ENCODE data around the gene PGPEP1.
"Not testable (repeated sequence)": the region's sequence is repeated elsewhere in the genome, so short reads cannot be mapped to it uniquely, and the experiment has no call there.

PGPEP1 gene

DNA sequence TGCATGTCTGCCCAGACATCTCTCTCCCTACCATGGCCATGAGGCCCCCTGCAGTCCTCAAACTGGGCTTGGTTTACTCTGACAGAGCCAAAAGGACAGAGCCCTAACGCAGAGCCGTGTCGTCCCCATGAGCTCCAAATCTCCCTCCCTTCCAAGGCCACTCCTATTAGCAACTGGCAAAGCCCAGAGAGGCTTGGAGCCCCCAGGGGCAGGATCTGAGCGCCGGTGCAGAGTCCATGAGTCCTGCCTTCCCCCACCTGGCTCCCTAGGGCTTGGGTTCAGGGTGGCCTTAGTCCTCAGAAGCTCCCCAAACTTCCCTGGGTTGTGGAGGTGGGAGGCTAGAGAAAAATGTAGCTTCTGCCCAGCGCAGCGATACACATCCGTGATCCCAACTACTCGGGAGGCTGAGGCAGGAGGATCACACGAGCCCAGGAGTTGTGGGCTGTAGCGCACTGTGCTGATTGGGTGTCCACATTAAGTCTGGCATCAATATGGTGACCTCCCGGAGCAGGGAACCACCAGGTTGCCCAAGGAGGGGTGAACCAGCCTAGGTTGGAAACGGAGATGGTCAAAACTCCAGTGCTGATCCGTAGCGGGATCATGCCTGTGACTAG lies 7.4 kb upstream of the PGPEP1 start:
- DNase-seq: no peak

GRCh38 chr19:18333680-18334079 lies 6.7 kb upstream of the PGPEP1 start:
- no peak for DNase-seq

GRCh38 chr19:18336121-18336520 lies 4.3 kb upstream of the PGPEP1 start:
- no peak for DNase-seq

GRCh38 chr19:18338541-18338940 lies 1.9 kb upstream of the PGPEP1 start:
- DNase-seq: no peak

- DNase-seq: peak; percentile 18
Observed at GRCh38 chr19:18339723-18340122, 675 bp upstream of the PGPEP1 start.

DNA sequence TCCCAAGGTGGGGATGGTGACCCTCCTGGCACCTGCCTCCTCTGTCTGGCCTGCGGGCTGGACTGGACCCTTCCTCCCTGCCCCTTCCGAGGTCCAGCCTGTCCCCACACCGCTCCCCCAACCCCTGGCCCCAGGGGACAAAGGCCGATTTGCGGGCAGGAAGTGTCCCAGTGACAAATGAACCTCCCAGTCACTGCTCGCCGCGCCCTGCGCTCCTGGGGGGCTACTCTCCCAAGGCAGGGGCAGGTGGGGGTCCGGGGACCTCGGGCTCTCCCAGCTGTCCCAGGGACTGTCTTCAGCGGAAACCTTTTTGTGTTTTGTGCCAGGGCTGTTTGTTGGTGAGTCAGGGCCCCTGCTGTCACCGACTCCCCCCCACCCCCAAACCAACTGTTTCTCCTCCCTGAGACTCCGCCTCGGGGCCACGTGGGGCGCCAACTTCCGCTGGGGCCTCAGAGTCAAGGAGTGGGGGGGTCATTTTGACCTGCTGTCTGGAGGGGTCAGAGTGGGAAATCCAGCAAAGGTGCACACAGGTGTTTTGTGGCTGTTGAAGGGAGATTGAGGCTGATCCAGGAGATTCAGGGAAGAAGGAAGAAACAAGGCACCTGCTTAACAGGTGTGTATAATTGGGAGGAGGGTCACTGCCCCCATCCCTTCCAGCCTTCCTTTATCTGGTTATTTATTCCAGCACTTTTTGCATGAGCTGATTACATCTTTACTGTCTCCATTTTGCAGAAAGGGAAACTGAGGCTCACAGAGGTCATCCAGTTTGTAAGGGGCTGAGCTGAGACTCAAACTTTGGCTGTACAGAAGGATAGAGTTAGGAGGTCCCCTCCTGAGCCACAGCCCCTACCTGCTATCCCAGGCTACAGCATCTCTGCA lies 831 bp downstream of the PGPEP1 start:
- DNase-seq: peak; percentile 17

DNA sequence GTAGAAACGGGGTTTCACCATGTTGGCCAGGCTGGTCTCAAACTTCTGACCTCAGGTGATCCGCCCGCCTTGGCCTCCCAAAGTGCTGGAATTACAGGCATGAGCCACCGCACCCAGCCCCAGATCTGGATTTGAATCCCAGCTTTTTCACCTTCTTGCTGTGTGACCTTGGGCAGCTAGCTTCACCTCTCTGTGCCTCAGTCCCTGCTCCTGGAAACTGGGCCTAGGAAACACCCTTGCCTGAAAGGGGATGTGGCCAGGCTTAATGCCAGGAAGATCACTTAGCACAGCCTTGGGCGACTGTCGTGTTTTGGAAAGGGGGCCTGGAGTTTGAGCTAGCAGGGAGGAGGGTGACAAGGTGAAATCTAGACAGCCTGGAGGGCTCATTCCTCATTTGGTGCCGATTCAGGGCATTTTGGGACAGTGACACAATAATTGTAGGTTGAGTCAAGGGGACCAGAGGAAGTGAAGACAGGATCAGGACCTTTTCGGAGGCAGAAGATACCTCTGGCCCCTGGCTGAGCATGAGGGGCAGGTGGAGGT lies 1.8 kb downstream of the PGPEP1 start:
- DNase-seq: no peak

GRCh38 chr19:18344582-18344950 lies 4.2 kb downstream of the PGPEP1 start:
- no peak for DNase-seq

- no peak for DNase-seq
Observed at GRCh38 chr19:18345296-18345695, 4.9 kb downstream of the PGPEP1 start.

- no peak for DNase-seq
Observed at GRCh38 chr19:18346091-18346490, 5.7 kb downstream of the PGPEP1 start.

DNA sequence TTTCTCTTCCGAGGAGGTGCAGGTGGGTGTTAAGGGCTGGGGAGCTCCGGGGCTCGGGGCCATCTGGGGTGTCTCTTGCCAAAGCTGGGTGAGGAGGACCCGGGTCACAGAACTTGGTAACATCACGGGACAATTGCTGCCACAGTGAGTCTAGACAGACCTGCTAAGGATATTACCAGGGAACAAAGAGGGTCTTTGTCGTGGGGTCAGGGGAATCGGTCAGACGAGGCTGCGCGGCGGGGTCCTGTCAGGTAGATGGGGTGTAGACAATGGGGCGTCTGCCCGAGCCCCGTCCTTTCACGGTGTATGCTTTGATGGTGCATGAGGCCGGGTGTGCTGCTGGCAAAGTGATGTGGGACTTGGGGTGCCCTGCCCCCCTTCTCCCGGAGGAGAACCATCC lies 7.8 kb downstream of the PGPEP1 start:
- DNase-seq: no peak

DNA sequence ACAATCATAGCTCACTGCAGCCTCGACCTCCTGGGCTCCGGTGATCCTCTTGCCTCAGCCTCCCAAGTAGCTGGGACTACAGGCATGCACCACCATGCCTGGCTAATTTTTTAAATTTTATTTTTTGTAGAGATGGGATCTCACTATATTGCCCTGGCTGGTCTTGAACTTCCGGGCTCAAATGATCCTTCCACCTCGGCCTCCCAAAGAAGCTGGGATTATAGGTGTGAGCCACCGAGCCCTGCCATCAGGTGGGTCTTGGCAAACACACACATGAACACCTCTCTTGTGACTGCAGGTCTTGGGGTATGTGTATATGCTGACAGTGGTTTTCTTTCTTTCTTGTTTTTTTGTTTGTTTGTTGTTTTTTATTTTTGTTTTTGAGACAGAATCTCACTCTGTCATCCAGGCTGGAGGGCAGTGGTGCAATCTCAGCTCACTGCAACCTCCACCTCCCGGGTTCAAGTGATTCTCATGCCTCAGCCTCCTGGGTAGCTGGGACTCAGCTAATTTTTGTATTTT lies 8.5 kb downstream of the PGPEP1 start:
- DNase-seq: not testable (repeated sequence)

GRCh38 chr19:18349524-18350128 lies 9.2 kb downstream of the PGPEP1 start:
- DNase-seq: peak; percentile 54

GRCh38 chr19:18350490-18350889 lies 10.1 kb downstream of the PGPEP1 start:
- no peak for DNase-seq

GRCh38 chr19:18351544-18351943 lies 11.1 kb downstream of the PGPEP1 start:
- DNase-seq: no peak

GRCh38 chr19:18353378-18354005 lies 13.1 kb downstream of the PGPEP1 start:
- DNase-seq: no peak

GRCh38 chr19:18354743-18355142 lies 14.3 kb downstream of the PGPEP1 start:
- not testable (repeated sequence) for DNase-seq

DNA sequence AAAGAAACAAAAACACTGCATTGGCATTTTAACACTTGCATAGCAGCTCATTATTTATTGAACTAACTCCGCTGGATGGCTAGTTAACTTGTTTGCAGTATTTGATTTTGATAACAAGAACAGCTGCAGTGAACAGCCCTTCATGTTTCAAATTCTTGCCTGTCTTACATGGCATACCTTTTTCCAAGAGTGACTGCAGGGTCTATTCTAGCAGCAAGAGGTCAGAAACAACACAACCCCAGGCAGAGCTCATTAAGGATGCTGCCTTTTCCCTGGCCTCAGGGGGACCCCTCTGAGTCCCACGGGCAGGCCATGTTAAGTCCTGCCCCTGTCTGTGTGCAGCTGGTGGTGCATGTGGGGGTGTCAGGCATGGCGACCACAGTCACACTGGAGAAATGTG lies 16.6 kb downstream of the PGPEP1 start:
- DNase-seq: no peak

GRCh38 chr19:18361646-18362045 lies 21.2 kb downstream of the PGPEP1 start:
- no peak for DNase-seq

DNA sequence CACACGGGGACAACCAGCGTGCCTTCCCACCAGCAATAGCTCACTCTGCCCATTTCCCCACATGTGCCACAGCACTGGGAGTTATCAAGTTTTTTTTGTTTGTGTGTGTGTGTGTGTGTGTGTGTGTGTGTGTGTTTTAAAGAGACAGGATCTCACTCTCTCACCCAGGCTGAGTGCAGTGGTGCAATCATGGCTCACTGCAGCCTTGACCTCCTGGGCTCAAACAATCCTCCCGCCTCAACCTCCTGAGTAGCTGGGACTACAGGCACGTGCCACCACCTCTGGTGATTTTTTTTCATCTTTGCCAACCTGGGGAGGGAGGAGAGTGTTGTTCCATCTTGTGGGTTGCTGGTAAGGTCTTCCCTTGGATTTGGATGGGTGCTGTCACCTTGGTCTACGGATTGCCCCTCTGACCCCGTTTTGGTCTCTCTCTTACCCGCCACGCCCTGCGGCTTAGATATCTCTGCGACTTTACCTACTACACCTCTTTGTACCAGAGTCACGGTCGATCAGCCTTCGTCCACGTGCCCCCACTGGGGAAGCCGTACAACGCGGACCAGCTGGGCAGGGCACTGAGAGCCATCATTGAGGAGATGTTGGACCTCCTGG lies 22.6 kb downstream of the PGPEP1 start:
- no peak for DNase-seq

- no peak for DNase-seq
Observed at GRCh38 chr19:18363787-18364186, 23.4 kb downstream of the PGPEP1 start.

DNA sequence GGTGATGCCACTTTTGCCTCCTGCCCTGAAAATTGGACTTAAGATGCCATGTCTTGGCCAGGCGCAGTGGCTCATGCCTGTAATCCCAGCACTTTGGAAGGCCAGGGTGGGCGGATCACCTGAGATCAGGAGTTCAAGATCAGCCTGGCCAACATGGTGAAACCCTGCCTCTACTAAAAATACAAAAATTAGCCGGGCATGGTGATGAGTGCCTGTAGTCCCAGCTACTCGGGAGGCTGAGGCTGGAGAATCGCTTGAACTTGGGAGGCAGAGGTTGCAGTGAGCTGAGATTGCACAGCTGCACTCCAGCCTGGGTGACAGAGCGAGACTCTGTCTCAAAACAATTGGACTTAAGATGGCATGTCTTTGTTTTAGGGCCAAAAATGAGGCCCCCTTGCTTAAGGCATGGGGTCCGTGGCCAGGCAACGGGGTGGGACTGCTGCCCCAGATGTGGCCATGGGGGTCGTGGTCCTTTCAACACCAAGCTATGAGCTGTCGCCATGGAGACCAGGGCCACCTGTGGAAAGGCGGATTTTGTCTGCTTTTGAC lies 24.0 kb downstream of the PGPEP1 start:
- DNase-seq: not testable (repeated sequence)

All from fibroblast of skin of abdomen (primary cell).